K562 (cell line): Measurements from ENCODE around the gene SPEG. TPM values are rescaled to one million over a fixed set of nuclear protein-coding genes. Genes with fewer than 3 reads are reported as not detected.

Experiments used
- ATAC-seq: fragments of 200-7000 bp; cut with Tn5 transposase; 3 replicates; pipeline ENCODE4 v1.9.1; 2020; ENCODE audit warnings: moderate library complexity
- BruUV-seq: library from RNA; stranded (reverse); fragments of 400-500 nt; replicated peaks from 2 replicates; lab custom pipeline; 2021; lab: Mats Ljungman, UMichigan
- CTCF ChIA-PET: fragments of 300-600 bp; formaldehyde crosslinking; extraction: SDS; loops from one replicate; lab custom pipeline; 2021; ENCODE audit warnings: low intra/inter-chr PET ratio; lab: Yijun Ruan, JAX
- POLR2A ChIA-PET: fragments of 300-600, 350-650 bp; sonication (Branson Sonifier 250); formaldehyde crosslinking; extraction: SDS; loops from one replicate; lab custom pipeline; 2021; ENCODE audit warnings: antibody characterized with exemption, inconsistent platforms; lab: Yijun Ruan, JAX
- DNase-seq, 4 experiments: peaks; one replicate each; pipeline versions ENCODE4 v3.0.0 to v3.0.0-alpha.2; 2011 to 2018; ENCODE audit warnings: low spot score in 3 of 4, mixed read lengths in 3 of 4; ENCODE audit errors: extremely low read depth in 1 of 4
- FAIRE-seq: peaks from 2 replicates; lab custom pipeline; 2011; peaks lifted over from hg19 to GRCh38; lab: Jason Lieb, UNC
- H2AFZ ChIP-seq: 2 replicates; pipeline ENCODE4 v1.6.0; 2011; ENCODE audit warnings: low read depth, low read length, control low read depth, inconsistent platforms
- H3K27ac ChIP-seq: fragments of 200-600 bp; 3 replicates; pipeline ENCODE4 v1.8.0; 2011; ENCODE audit warnings: low read depth, mild to moderate bottlenecking, control low read depth, inconsistent platforms, low read length, moderate library complexity, mixed read lengths; ENCODE audit errors: extremely low read depth
- H3K27me3 ChIP-seq, 2 experiments: fragments of 300-600 bp in 1 of 2; 2 replicates in 1 of 2; 3 replicates in 1 of 2; pipeline versions ENCODE4 v1.6.0 to v1.8.0; 2011; ENCODE audit warnings: inconsistent platforms in 2 of 2, low read length in 2 of 2, mild to moderate bottlenecking in 1 of 2, mixed read lengths in 1 of 2, moderate library complexity in 1 of 2; ENCODE audit not compliant: control insufficient read depth in 2 of 2, insufficient read depth in 2 of 2
- H3K36me3 ChIP-seq: fragments of 300-600 bp; 3 replicates; pipeline ENCODE4 v1.8.0; 2011; ENCODE audit warnings: mild to moderate bottlenecking, low read length, inconsistent platforms; ENCODE audit not compliant: control insufficient read depth, insufficient read depth
- H3K4me1 ChIP-seq, 2 experiments: fragments of 200-600 bp in 1 of 2; replicated peaks in 1 of 2; 2 replicates in 1 of 2; 3 replicates in 1 of 2; pipeline versions ENCODE4 v1.5.1 to v1.8.0; 2011; ENCODE audit warnings: inconsistent platforms in 2 of 2, low read length in 2 of 2, mild to moderate bottlenecking in 1 of 2, mixed read lengths in 1 of 2, moderate library complexity in 1 of 2; ENCODE audit not compliant: control insufficient read depth in 2 of 2, insufficient read depth in 2 of 2
- H3K4me2 ChIP-seq: 2 replicates; pipeline ENCODE4 v1.6.1; 2011; ENCODE audit warnings: low read length, control low read depth, inconsistent platforms, mixed read lengths; ENCODE audit not compliant: insufficient read depth
- H3K4me3 ChIP-seq: fragments of 200-600 bp; sonication (generic), shearing (Covaris generic); 2 replicates; pipeline ENCODE4 v1.5.1; 2016; ENCODE audit warnings: control low read depth, inconsistent platforms
- H3K79me2 ChIP-seq: fragments of 200-600 bp; 3 replicates; pipeline ENCODE4 v1.8.0; 2011; ENCODE audit warnings: low read length, inconsistent platforms; ENCODE audit not compliant: control insufficient read depth, insufficient read depth
- H3K9ac ChIP-seq, 2 experiments: 2 replicates each; pipeline versions ENCODE4 v1.6.0 to v1.6.1; 2011; ENCODE audit warnings: low read depth in 2 of 2, low read length in 2 of 2, control low read depth in 1 of 2, inconsistent platforms in 1 of 2, mild to moderate bottlenecking in 1 of 2, mixed read lengths in 1 of 2; ENCODE audit not compliant: insufficient read depth in 1 of 2
- H3K9me1 ChIP-seq: one replicate; pipeline ENCODE4 v1.6.0; 2011; ENCODE audit warnings: inconsistent platforms, mild to moderate bottlenecking, low read length, moderate library complexity; ENCODE audit not compliant: control insufficient read depth, insufficient read depth
- H3K9me3 ChIP-seq: replicated peaks from 2 replicates; pipeline ENCODE4 v1.5.1; 2011; ENCODE audit warnings: low read depth, low read length, inconsistent platforms; ENCODE audit not compliant: control insufficient read depth, insufficient read depth
- H4K20me1 ChIP-seq: replicated peaks from 2 replicates; pipeline ENCODE4 v1.6.1; 2011; ENCODE audit warnings: low read length, inconsistent platforms, mixed read lengths; ENCODE audit not compliant: control insufficient read depth, insufficient read depth
- ARHGAP35 ChIP-seq: fragments of 450-650 bp; IDR thresholded peaks from 2 replicates; pipeline ENCODE4 v1.6.1; 2018; ENCODE audit not compliant: partially characterized antibody
- CC2D1A ChIP-seq: fragments of 450-650 bp; IDR thresholded peaks from 2 replicates; pipeline ENCODE4 v1.6.1; 2017; ENCODE audit warnings: mild to moderate bottlenecking
- FOSL1 ChIP-seq: fragments of 200-800 bp; sonication (Bioruptor generic); conservative IDR thresholded peaks from 2 replicates; pipeline ENCODE4 v1.6.1; 2016; ENCODE audit warnings: missing genetic modification characterization, missing compliant biosample characterization
- LARP7 ChIP-seq: fragments of 450-650 bp; IDR thresholded peaks from 2 replicates; pipeline ENCODE4 v1.6.1; 2016
- SUPT5H ChIP-seq: fragments of 450-650 bp; IDR thresholded peaks from 2 replicates; pipeline ENCODE4 v1.6.1; 2016
- ZNF408 ChIP-seq: fragments of 250-450 bp; sonication (Bioruptor Pico); IDR thresholded peaks from 2 replicates; pipeline ENCODE4 v1.4.0; 2020; ENCODE audit warnings: low read depth, mild to moderate bottlenecking, moderate library complexity
- WGBS: fragments of 100-300 bp; shearing (Covaris generic); methylation state at CpG from one replicate; pipeline ENCODE4 v1.1.6; 2016; ENCODE audit warnings: low coverage, mixed read lengths; ENCODE audit not compliant: insufficient coverage; ENCODE audit errors: missing lambda C conversion rate; 5-methylcytosine and 5-hydroxymethylcytosine counted together
- in situ Hi-C: fragments of 300-500 bp; cut with MboI; formaldehyde crosslinking; loops from 4 replicates; pipeline ENCODE4 v1.15.0; 2018; ENCODE audit warnings: inconsistent platforms, mixed read lengths
- intact Hi-C: fragments of 100-400 bp; cut with micrococcal nuclease; formaldehyde crosslinking; loops from 2 replicates; pipeline ENCODE4 v1.14.2; 2022
- polyA plus RNA-seq, 8 experiments: library from polyadenylated mRNA; depleted of rRNA in 4 of 8; stranded (reverse) in 5 of 8; unstranded in 3 of 8; fragments of >200 nt; fragmentation: Nextera tagmentation in 2 of 8; fragmentation: Illumina TruSeq in 1 of 8; extraction: Ambion mirVana in 2 of 8; extraction: Trizol in 1 of 8; gene quantifications; 2 replicates each; pipeline versions ENCODE4 v1.2.1 to v1.2.3, GENCODE V29; 2011 to 2014; ENCODE audit warnings: inconsistent platforms in 1 of 8, missing spikeins in 1 of 8
- total RNA-seq, 7 experiments: library from RNA; depleted of rRNA in 6 of 7; stranded (reverse); fragments of >200 nt in 6 of 7; fragmentation: Illumina TruSeq in 2 of 7; extraction: Trizol in 2 of 7; gene quantifications; 2 replicates each; pipeline versions ENCODE4 v1.2.1 to v1.2.3, GENCODE V29; 2011 to 2021; ENCODE audit warnings: low replicate concordance in 1 of 7
- TF ChIP-seq, protein P1 (sequence below): fragments of 450-650 bp; formaldehyde crosslinking; IDR thresholded peaks from 2 replicates; pipeline ENCODE4 v1.4.0; 2022; ENCODE audit warnings: mild to moderate bottlenecking, moderate library complexity
- TF ChIP-seq, protein P2 (sequence below): fragments of 150-350 bp; IDR thresholded peaks from 2 replicates; pipeline ENCODE4 v1.6.1; 2014; ENCODE audit warnings: low read depth, mild to moderate bottlenecking, low read length, borderline replicate concordance
- TF ChIP-seq, protein P3 (sequence below): fragments of 450-650 bp; IDR thresholded peaks from 2 replicates; pipeline ENCODE4 v1.6.1; 2018; ENCODE audit warnings: mild to moderate bottlenecking, low read depth; ENCODE audit not compliant: partially characterized antibody
- TF ChIP-seq, protein P4 (sequence below): sonication (generic); formaldehyde crosslinking; IDR thresholded peaks from 2 replicates; pipeline ENCODE4 v1.8.0; 2022; ENCODE audit warnings: mild to moderate bottlenecking, missing genetic modification reagents

Gene SPEG
- total and polyA plus RNA-seq, 9 of the 15 experiments (the other 6 are each of a cell fraction or from before 2014, with no cell fraction given) = 0.49 to 8.7 (median 3.0) TPM

DNA sequence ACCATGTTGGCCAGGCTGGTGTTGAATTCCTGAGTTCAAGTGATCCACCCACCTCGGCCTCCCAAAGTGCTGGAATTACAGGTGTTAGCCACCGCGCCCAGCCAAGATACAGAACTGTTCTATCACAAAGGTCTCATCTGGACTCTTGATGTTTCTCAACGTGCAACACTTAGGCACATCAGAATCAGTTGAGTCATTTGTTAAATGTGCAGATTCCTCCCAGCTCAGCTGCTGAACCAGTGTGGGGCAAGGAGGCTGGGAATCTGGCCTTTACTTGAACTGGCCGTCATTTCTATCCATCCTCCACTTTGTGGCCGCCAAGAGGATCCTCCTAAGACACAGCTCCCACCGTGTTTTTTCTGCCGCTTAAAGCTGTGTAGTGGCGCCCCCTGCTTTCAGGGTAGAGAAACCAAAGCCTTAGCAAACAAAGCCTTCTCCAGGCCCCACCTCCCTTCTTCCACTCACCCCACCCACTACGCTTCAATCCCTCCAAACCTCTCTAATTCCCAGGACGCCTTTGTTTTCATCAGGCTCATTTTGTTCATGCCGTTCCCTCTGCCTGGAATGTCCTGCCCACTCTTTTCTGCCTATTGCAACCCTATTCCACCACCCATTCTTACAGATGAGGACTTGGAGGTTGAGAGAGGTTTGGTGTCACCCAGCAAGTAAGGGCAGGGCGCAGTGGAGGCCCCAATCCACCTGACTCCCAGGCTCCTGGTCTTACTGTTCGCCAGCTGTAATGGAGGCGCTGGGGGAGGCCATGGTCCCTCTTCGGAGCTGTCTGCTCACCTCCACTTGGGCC, 776 bp upstream of the SPEG start:
- Histone ChIP-seq H3K27me3 (no peaks in the 10 kb centered on the region), H3K27ac (no peak overlapping the region), H2AFZ (peak overlapping the region; percentile 79), H3K4me1 (peaks cover 8 to 23% of the 10 kb centered on the region in 2 experiments; a peak in 4 of 5 replicates), H3K4me3 (no peak overlapping the region), H3K9me1 (peaks cover 2% of the 10 kb centered on the region), H3K36me3 (no peaks in the 10 kb centered on the region), H4K20me1 (no peaks in the 10 kb centered on the region), H3K4me2 (peak overlapping the region; percentile 18; the same call in 1 of the 2 replicates), H3K79me2 (no peaks in the 10 kb centered on the region), H3K9ac (peak overlapping the region in 1 of 2 experiments; percentile 17; a peak in 1 of 4 replicates), H3K9me3 (no peaks in the 10 kb centered on the region)
- intact Hi-C loops = loop anchor here (1.0 kb wide), 1 partner anchor 31 kb away; no protein-coding TSS in a partner anchor
- ATAC-seq = peak; percentile 96
- no TSS peak for BruUV-seq
- ChIA-PET CTCF (interaction anchor here (0.9 to 2.4 kb wide), 2 partner anchors 28 to 30 kb away, joined by 4 to 21 read pairs; no protein-coding TSS in a partner anchor), POLR2A (interaction anchor here (0.6 kb wide), 1 partner anchor 1093 kb away, joined by 3 read pairs; no protein-coding TSS in a partner anchor)
- in situ Hi-C loops = no loop called here
- FAIRE-seq = peak; percentile 69
- WGBS = 28% methylated on average over 13 of the region's 16 CpGs
- peak; percentile 70 to 85 (median 74) for DNase-seq
- no peak for TF ChIP-seq ZNF408 (CRISPR knock-in tag)
- TF ChIP-seq, protein P1, sequence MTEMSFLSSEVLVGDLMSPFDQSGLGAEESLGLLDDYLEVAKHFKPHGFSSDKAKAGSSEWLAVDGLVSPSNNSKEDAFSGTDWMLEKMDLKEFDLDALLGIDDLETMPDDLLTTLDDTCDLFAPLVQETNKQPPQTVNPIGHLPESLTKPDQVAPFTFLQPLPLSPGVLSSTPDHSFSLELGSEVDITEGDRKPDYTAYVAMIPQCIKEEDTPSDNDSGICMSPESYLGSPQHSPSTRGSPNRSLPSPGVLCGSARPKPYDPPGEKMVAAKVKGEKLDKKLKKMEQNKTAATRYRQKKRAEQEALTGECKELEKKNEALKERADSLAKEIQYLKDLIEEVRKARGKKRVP = no peak
- TF ChIP-seq, protein P2, sequence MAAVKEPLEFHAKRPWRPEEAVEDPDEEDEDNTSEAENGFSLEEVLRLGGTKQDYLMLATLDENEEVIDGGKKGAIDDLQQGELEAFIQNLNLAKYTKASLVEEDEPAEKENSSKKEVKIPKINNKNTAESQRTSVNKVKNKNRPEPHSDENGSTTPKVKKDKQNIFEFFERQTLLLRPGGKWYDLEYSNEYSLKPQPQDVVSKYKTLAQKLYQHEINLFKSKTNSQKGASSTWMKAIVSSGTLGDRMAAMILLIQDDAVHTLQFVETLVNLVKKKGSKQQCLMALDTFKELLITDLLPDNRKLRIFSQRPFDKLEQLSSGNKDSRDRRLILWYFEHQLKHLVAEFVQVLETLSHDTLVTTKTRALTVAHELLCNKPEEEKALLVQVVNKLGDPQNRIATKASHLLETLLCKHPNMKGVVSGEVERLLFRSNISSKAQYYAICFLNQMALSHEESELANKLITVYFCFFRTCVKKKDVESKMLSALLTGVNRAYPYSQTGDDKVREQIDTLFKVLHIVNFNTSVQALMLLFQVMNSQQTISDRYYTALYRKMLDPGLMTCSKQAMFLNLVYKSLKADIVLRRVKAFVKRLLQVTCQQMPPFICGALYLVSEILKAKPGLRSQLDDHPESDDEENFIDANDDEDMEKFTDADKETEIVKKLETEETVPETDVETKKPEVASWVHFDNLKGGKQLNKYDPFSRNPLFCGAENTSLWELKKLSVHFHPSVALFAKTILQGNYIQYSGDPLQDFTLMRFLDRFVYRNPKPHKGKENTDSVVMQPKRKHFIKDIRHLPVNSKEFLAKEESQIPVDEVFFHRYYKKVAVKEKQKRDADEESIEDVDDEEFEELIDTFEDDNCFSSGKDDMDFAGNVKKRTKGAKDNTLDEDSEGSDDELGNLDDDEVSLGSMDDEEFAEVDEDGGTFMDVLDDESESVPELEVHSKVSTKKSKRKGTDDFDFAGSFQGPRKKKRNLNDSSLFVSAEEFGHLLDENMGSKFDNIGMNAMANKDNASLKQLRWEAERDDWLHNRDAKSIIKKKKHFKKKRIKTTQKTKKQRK = no peak
- TF ChIP-seq FOSL1 (tag) = no peak
- TF ChIP-seq ARHGAP35 = no peak
- peak; percentile 83 for TF ChIP-seq CC2D1A
- TF ChIP-seq, protein P3, sequence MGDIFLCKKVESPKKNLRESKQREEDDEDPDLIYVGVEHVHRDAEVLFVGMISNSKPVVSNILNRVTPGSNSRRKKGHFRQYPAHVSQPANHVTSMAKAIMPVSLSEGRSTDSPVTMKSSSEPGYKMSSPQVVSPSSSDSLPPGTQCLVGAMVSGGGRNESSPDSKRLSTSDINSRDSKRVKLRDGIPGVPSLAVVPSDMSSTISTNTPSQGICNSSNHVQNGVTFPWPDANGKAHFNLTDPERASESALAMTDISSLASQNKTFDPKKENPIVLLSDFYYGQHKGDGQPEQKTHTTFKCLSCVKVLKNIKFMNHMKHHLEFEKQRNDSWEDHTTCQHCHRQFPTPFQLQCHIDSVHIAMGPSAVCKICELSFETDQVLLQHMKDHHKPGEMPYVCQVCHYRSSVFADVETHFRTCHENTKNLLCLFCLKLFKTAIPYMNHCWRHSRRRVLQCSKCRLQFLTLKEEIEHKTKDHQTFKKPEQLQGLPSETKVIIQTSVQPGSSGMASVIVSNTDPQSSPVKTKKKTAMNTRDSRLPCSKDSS = no peak
- no peak for TF ChIP-seq SUPT5H
- TF ChIP-seq, protein P4, sequence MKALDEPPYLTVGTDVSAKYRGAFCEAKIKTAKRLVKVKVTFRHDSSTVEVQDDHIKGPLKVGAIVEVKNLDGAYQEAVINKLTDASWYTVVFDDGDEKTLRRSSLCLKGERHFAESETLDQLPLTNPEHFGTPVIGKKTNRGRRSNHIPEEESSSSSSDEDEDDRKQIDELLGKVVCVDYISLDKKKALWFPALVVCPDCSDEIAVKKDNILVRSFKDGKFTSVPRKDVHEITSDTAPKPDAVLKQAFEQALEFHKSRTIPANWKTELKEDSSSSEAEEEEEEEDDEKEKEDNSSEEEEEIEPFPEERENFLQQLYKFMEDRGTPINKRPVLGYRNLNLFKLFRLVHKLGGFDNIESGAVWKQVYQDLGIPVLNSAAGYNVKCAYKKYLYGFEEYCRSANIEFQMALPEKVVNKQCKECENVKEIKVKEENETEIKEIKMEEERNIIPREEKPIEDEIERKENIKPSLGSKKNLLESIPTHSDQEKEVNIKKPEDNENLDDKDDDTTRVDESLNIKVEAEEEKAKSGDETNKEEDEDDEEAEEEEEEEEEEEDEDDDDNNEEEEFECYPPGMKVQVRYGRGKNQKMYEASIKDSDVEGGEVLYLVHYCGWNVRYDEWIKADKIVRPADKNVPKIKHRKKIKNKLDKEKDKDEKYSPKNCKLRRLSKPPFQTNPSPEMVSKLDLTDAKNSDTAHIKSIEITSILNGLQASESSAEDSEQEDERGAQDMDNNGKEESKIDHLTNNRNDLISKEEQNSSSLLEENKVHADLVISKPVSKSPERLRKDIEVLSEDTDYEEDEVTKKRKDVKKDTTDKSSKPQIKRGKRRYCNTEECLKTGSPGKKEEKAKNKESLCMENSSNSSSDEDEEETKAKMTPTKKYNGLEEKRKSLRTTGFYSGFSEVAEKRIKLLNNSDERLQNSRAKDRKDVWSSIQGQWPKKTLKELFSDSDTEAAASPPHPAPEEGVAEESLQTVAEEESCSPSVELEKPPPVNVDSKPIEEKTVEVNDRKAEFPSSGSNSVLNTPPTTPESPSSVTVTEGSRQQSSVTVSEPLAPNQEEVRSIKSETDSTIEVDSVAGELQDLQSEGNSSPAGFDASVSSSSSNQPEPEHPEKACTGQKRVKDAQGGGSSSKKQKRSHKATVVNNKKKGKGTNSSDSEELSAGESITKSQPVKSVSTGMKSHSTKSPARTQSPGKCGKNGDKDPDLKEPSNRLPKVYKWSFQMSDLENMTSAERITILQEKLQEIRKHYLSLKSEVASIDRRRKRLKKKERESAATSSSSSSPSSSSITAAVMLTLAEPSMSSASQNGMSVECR (CRISPR knock-in tag) = no peak
- no peak for TF ChIP-seq LARP7
